GM23338 (cell line): ENCODE measurements around the gene UGT2A3.
"Not testable (repeated sequence)": the region's sequence is repeated elsewhere in the genome, so short reads cannot be mapped to it uniquely, and the experiment has no call there.

Experiments
- CREB1 ChIP-seq: fragments of 250-450 bp; sonication (Bioruptor Pico); IDR thresholded peaks from 2 replicates; pipeline ENCODE4 v1.5.0; 2020; ENCODE audit warnings: low read depth, mild to moderate bottlenecking, moderate library complexity
- EZH2 ChIP-seq: fragments of 200-600 bp; sonication (generic); IDR thresholded peaks from one replicate; pipeline ENCODE4 v1.8.0; 2017; ENCODE audit warnings: antibody characterized with exemption, mild to moderate bottlenecking, low read depth; ENCODE audit not compliant: unreplicated experiment
- EZH2phosphoT487 ChIP-seq: fragments of 200-600 bp; sonication (generic); IDR thresholded peaks from one replicate; pipeline ENCODE4 v1.8.1; 2018; ENCODE audit warnings: antibody characterized with exemption; ENCODE audit not compliant: unreplicated experiment
- JUNB ChIP-seq: IDR thresholded peaks from one replicate; pipeline ENCODE4 v1.6.1; 2016; ENCODE audit warnings: antibody characterized with exemption; ENCODE audit not compliant: unreplicated experiment
- NANOG ChIP-seq: IDR thresholded peaks from 2 replicates; pipeline ENCODE4 v1.6.1; 2016; ENCODE audit warnings: antibody characterized with exemption, borderline replicate concordance
- POLR2AphosphoS5 ChIP-seq: IDR thresholded peaks from 2 replicates; pipeline ENCODE4 v1.6.1; 2016; ENCODE audit warnings: antibody characterized with exemption, low read depth
- TF ChIP-seq, protein P1 (sequence below), 2 experiments: fragments of 200-600 bp in 1 of 2; sonication (generic) in 1 of 2; conservative IDR thresholded peaks; 2 replicates each; pipeline versions ENCODE4 v1.5.1 to v1.6.1; 2016 to 2017; ENCODE audit warnings: antibody characterized with exemption in 2 of 2, low read depth in 2 of 2, mild to moderate bottlenecking in 2 of 2, moderate library complexity in 1 of 2
- TF ChIP-seq, protein P2 (sequence below): IDR thresholded peaks from one replicate; pipeline ENCODE4 v1.6.1; 2018; ENCODE audit warnings: antibody characterized with exemption; ENCODE audit not compliant: unreplicated experiment

DNA sequence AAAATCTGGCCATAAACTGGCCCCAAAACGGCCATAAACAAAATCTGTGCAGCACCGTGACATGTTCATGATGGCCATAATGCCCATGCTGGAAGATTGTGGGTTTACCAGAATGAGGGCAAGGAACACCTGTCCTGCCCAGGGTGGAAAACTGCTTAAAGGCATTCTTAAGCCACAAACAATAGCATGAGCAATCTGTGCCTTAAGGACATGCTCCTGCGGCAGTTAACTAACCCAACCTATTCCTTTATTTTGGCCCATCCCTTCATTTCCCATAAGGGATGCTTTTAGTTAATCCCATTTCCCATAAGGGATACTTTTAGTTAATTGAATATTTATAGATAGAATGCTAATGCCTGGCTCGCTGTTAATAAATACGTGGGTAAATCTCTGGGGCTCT is 29.4 kb downstream of the UGT2A3 start:
- TF ChIP-seq EZH2; POLR2AphosphoS5; NANOG; CREB1 (CRISPR knock-in tag); EZH2phosphoT487; JUNB: not testable (repeated sequence)
- TF ChIP-seq, protein P1, sequence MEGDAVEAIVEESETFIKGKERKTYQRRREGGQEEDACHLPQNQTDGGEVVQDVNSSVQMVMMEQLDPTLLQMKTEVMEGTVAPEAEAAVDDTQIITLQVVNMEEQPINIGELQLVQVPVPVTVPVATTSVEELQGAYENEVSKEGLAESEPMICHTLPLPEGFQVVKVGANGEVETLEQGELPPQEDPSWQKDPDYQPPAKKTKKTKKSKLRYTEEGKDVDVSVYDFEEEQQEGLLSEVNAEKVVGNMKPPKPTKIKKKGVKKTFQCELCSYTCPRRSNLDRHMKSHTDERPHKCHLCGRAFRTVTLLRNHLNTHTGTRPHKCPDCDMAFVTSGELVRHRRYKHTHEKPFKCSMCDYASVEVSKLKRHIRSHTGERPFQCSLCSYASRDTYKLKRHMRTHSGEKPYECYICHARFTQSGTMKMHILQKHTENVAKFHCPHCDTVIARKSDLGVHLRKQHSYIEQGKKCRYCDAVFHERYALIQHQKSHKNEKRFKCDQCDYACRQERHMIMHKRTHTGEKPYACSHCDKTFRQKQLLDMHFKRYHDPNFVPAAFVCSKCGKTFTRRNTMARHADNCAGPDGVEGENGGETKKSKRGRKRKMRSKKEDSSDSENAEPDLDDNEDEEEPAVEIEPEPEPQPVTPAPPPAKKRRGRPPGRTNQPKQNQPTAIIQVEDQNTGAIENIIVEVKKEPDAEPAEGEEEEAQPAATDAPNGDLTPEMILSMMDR (conservative IDR thresholded peaks at IDR 0.05; ENCODE audit: low read depth in 2 of 2): not testable (repeated sequence)
- TF ChIP-seq, protein P2, sequence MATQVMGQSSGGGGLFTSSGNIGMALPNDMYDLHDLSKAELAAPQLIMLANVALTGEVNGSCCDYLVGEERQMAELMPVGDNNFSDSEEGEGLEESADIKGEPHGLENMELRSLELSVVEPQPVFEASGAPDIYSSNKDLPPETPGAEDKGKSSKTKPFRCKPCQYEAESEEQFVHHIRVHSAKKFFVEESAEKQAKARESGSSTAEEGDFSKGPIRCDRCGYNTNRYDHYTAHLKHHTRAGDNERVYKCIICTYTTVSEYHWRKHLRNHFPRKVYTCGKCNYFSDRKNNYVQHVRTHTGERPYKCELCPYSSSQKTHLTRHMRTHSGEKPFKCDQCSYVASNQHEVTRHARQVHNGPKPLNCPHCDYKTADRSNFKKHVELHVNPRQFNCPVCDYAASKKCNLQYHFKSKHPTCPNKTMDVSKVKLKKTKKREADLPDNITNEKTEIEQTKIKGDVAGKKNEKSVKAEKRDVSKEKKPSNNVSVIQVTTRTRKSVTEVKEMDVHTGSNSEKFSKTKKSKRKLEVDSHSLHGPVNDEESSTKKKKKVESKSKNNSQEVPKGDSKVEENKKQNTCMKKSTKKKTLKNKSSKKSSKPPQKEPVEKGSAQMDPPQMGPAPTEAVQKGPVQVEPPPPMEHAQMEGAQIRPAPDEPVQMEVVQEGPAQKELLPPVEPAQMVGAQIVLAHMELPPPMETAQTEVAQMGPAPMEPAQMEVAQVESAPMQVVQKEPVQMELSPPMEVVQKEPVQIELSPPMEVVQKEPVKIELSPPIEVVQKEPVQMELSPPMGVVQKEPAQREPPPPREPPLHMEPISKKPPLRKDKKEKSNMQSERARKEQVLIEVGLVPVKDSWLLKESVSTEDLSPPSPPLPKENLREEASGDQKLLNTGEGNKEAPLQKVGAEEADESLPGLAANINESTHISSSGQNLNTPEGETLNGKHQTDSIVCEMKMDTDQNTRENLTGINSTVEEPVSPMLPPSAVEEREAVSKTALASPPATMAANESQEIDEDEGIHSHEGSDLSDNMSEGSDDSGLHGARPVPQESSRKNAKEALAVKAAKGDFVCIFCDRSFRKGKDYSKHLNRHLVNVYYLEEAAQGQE: not testable (repeated sequence)
